ENCODE results near the gene ARSH. TPM values are rescaled to one million over a fixed set of nuclear protein-coding genes. Genes with fewer than 3 reads are reported as not detected.

The ARSH gene
- not detected in 2 replicates for total RNA-seq

GRCh38 chrX:3006495-3006894 is at the start of gene ARSH:
TSS of gene ARSH (plus strand) at chrX:3006546. CDS start at chrX:3006613, 67 bp downstream.

Other genes starting within 250 kb of the ARSH start
- 2.1 and 8.1 TPM in 2 replicates for gene GYG2, start 177.6 kb upstream of the ARSH start, total RNA-seq
- 14.1 and 18.4 TPM in 2 replicates for gene ARSD, start 77.2 kb upstream of the ARSH start, total RNA-seq
- not detected in 2 replicates for gene ARSF, start 34.9 kb downstream of the ARSH start, total RNA-seq